CD14-positive monocyte (primary cell): ENCODE data around the gene PSMB1. TPM values are rescaled to one million over a fixed set of nuclear protein-coding genes. Genes with fewer than 3 reads are reported as not detected.
A peak's percentile ranks its signal among the peaks of the same experiment; 100 is the strongest.

Source experiments
- DNase-seq, 3 donors: peaks; one replicate each; pipeline ENCODE4 v3.0.0-alpha.2; 2011 to 2022
- H2AFZ ChIP-seq: 2 replicates; pipeline ENCODE4 v1.6.0; 2012; ENCODE audit warnings: mild to moderate bottlenecking, low read depth, low read length, inconsistent platforms; ENCODE audit not compliant: insufficient read depth, poor library complexity, severe bottlenecking
- H3K27ac ChIP-seq, 2 donors: 1 replicate in 1 of 2; 2 replicates in 1 of 2; pipeline ENCODE4 v1.5.1; 2012 to 2013; ENCODE audit warnings: low read length in 2 of 2, control low read depth in 1 of 2, inconsistent platforms in 1 of 2, low read depth in 1 of 2, mild to moderate bottlenecking in 1 of 2
- H3K27me3 ChIP-seq, 2 donors: one replicate each; pipeline versions ENCODE4 v1.6.0 to v1.6.1; 2011 to 2013; ENCODE audit warnings: low read length in 2 of 2; ENCODE audit not compliant: control insufficient read depth in 2 of 2, insufficient read depth in 2 of 2
- H3K36me3 ChIP-seq, 2 donors: replicated peaks in 1 of 2; 1 replicate in 1 of 2; 2 replicates in 1 of 2; pipeline versions ENCODE4 v1.5.1 to v1.6.1; 2012 to 2013; ENCODE audit warnings: low read length in 2 of 2, control low read depth in 1 of 2, inconsistent platforms in 1 of 2, mild to moderate bottlenecking in 1 of 2; ENCODE audit not compliant: insufficient read depth in 2 of 2, control insufficient read depth in 1 of 2
- H3K4me1 ChIP-seq, 2 donors: 1 replicate in 1 of 2; 2 replicates in 1 of 2; pipeline versions ENCODE4 v1.5.1 to v1.6.1; 2012 to 2013; ENCODE audit warnings: low read length in 2 of 2, control low read depth in 1 of 2, inconsistent platforms in 1 of 2, mild to moderate bottlenecking in 1 of 2, moderate library complexity in 1 of 2; ENCODE audit not compliant: insufficient read depth in 2 of 2, control insufficient read depth in 1 of 2
- H3K4me2 ChIP-seq: replicated peaks from 2 replicates; pipeline ENCODE3; 2012; ENCODE audit warnings: low read length, moderate library complexity, mild to moderate bottlenecking; ENCODE audit not compliant: poor library complexity, severe bottlenecking; ENCODE audit errors: extremely low read depth
- H3K4me3 ChIP-seq, 3 experiments: fragments of 200-600 bp in 1 of 3; sonication (generic) in 1 of 3; replicated peaks in 1 of 3; 1 replicate in 2 of 3; 2 replicates in 1 of 3; pipeline ENCODE4 v1.5.1; 2011 to 2013; ENCODE audit warnings: low read length in 3 of 3, mild to moderate bottlenecking in 3 of 3, control low read depth in 2 of 3, low read depth in 2 of 3, inconsistent platforms in 1 of 3, moderate library complexity in 1 of 3
- H3K79me2 ChIP-seq: 2 replicates; pipeline ENCODE4 v1.6.0; 2012; ENCODE audit warnings: mild to moderate bottlenecking, control low read depth, inconsistent platforms, low read length, moderate library complexity; ENCODE audit not compliant: insufficient read depth
- H3K9ac ChIP-seq: 2 replicates; pipeline ENCODE4 v1.6.0; 2017; ENCODE audit warnings: low read length, mild to moderate bottlenecking; ENCODE audit not compliant: insufficient read depth, poor library complexity, severe bottlenecking
- H3K9me3 ChIP-seq, 2 donors: replicated peaks in 1 of 2; 1 replicate in 1 of 2; 2 replicates in 1 of 2; pipeline versions ENCODE4 v1.5.1 to v1.6.1; 2012 to 2013; ENCODE audit warnings: low read length in 2 of 2, control low read depth in 1 of 2; ENCODE audit not compliant: control insufficient read depth in 1 of 2, insufficient read depth in 1 of 2
- H4K20me1 ChIP-seq: 2 replicates; pipeline ENCODE4 v1.6.0; 2012; ENCODE audit warnings: mild to moderate bottlenecking, low read length, control low read depth, moderate library complexity; ENCODE audit not compliant: insufficient read depth
- H3K27ac Mint-ChIP-seq, 7 donors: one replicate each; pipeline ENCODE4 v1.8.0; 2020; ENCODE audit warnings: mild to moderate bottlenecking in 7 of 7, mixed read lengths in 7 of 7, moderate library complexity in 6 of 7, inconsistent platforms in 2 of 7
- H3K27me3 Mint-ChIP-seq, 3 donors: one replicate each; pipeline ENCODE4 v1.8.0; 2021 to 2022; ENCODE audit warnings: low read depth in 3 of 3, mild to moderate bottlenecking in 3 of 3, mixed read lengths in 3 of 3, moderate library complexity in 3 of 3, inconsistent platforms in 1 of 3
- H3K36me3 Mint-ChIP-seq, 2 donors: one replicate each; pipeline ENCODE4 v1.8.0; 2020; ENCODE audit warnings: mixed read lengths in 2 of 2, inconsistent platforms in 1 of 2, mild to moderate bottlenecking in 1 of 2
- H3K4me1 Mint-ChIP-seq: one replicate; pipeline ENCODE4 v1.8.0; 2020; ENCODE audit warnings: mild to moderate bottlenecking, mixed read lengths
- H3K4me3 Mint-ChIP-seq, 2 donors: one replicate each; pipeline ENCODE4 v1.8.0; 2020; ENCODE audit warnings: mild to moderate bottlenecking in 2 of 2, mixed read lengths in 2 of 2, moderate library complexity in 1 of 2
- H3K9me3 Mint-ChIP-seq, 7 donors: one replicate each; pipeline ENCODE4 v1.8.0; 2020 to 2022; ENCODE audit warnings: mixed read lengths in 7 of 7, mild to moderate bottlenecking in 6 of 7, moderate library complexity in 6 of 7, inconsistent platforms in 2 of 7
- WGBS: methylation state at CpG from one replicate; pipeline ENCODE4 v1.1.5; 2013; ENCODE audit warnings: missing lambda C conversion rate; ENCODE audit not compliant: insufficient coverage; 5-methylcytosine and 5-hydroxymethylcytosine counted together
- intact Hi-C, 2 donors: fragments of 100-400 bp; cut with micrococcal nuclease; formaldehyde crosslinking; loops; one replicate each; pipeline versions ENCODE4 v1.15.0 to v1.15.1; 2023
- polyA plus RNA-seq, 3 donors: library from polyadenylated mRNA; depleted of rRNA in 1 of 3; unstranded in 2 of 3; stranded (reverse) in 1 of 3; fragments of 300-500 nt in 2 of 3; fragments of >200 nt in 1 of 3; fragmentation: Illumina TruSeq in 2 of 3; gene quantifications; 1 replicate in 2 of 3; 2 replicates in 1 of 3; pipeline ENCODE4 v1.2.3, GENCODE V29; 2012 to 2021
- TF ChIP-seq, protein P1 (sequence below): fragments of 200-600 bp; IDR thresholded peaks from one replicate; pipeline ENCODE4 v1.8.0; 2022; ENCODE audit warnings: antibody characterized with exemption, mild to moderate bottlenecking

The PSMB1 gene
- polyA plus RNA-seq, 3 donors: 172 to 647 (median 558) TPM

DNA sequence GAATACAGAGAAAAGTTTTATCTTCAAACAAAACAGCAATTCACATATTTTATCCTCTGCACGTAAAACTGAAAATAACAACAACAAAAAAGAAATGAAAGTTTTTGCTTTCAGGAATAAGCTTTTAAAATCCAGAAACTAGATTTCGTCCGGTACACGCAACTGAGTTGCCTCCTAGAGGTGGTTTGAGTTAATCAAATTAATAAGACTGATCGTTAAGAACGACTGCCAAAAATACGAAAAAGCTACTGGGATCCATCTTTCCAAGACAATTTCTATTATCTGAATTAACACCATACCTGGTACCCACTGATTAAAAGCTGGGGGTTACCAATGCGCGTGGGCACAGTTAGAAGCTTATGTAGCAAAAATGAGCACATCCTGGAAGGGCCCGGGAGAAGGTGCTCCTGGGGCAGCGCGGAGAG is 30.7 kb upstream of the PSMB1 start:
- Histone ChIP-seq H3K4me1 (peaks cover 14 to 19% of the 10 kb centered on the region in 2 donors), H4K20me1 (no peaks in the 10 kb centered on the region), H3K27ac (peak overlapping the region; percentile 42 to 87), H3K36me3 (peaks cover 26 to 43% of the 10 kb centered on the region in 2 donors), H3K4me2 (peak overlapping the region; percentile 90), H3K27me3 (no peaks in the 10 kb centered on the region), H3K9me3 (no peaks in the 10 kb centered on the region), H3K9ac (peak overlapping the region; percentile 79), H2AFZ (peak overlapping the region; percentile 96), H3K79me2 (peaks cover 18% of the 10 kb centered on the region), H3K4me3 (peak overlapping the region; percentile 56 to 88 (median 82))
- Mint-ChIP-seq H3K27me3 (peaks cover 0 to 2% (median 2%) of the 10 kb centered on the region in 3 donors), H3K9me3 (no peaks in the 10 kb centered on the region), H3K4me3 (peak overlapping the region; percentile 85 to 92), H3K4me1 (peaks cover 15% of the 10 kb centered on the region), H3K36me3 (peaks cover 37 to 40% of the 10 kb centered on the region in 2 donors), H3K27ac (peak overlapping the region; percentile 79 to 92 (median 84))
- TF ChIP-seq, protein P1, sequence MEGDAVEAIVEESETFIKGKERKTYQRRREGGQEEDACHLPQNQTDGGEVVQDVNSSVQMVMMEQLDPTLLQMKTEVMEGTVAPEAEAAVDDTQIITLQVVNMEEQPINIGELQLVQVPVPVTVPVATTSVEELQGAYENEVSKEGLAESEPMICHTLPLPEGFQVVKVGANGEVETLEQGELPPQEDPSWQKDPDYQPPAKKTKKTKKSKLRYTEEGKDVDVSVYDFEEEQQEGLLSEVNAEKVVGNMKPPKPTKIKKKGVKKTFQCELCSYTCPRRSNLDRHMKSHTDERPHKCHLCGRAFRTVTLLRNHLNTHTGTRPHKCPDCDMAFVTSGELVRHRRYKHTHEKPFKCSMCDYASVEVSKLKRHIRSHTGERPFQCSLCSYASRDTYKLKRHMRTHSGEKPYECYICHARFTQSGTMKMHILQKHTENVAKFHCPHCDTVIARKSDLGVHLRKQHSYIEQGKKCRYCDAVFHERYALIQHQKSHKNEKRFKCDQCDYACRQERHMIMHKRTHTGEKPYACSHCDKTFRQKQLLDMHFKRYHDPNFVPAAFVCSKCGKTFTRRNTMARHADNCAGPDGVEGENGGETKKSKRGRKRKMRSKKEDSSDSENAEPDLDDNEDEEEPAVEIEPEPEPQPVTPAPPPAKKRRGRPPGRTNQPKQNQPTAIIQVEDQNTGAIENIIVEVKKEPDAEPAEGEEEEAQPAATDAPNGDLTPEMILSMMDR: no peak
- intact Hi-C loops: no loop called here
- 0% methylated on average over 5 of the region's 12 CpGs for WGBS
- no peak for DNase-seq

- TF ChIP-seq, protein P1: no peak
- no peaks in the 10 kb centered on the region for H3K9me3 Mint-ChIP-seq
- Histone ChIP-seq H3K4me2 (no peak overlapping the region), H3K4me1 (peaks cover 7 to 8% of the 10 kb centered on the region in 2 donors), H3K9me3 (no peaks in the 10 kb centered on the region), H2AFZ (no peak overlapping the region), H3K9ac (no peak overlapping the region), H4K20me1 (peaks cover 4% of the 10 kb centered on the region), H3K79me2 (peaks cover 19% of the 10 kb centered on the region), H3K27ac (no peak overlapping the region), H3K27me3 (no peaks in the 10 kb centered on the region), H3K4me3 (no peak overlapping the region), H3K36me3 (peaks cover 65 to 91% of the 10 kb centered on the region in 2 donors)
- intact Hi-C loops: no loop called here
- no peak overlapping the region for H3K27ac Mint-ChIP-seq
- H3K4me3 Mint-ChIP-seq: no peak overlapping the region
- H3K27me3 Mint-ChIP-seq: no peaks in the 10 kb centered on the region
- H3K4me1 Mint-ChIP-seq: peaks cover 7% of the 10 kb centered on the region
- no peak for DNase-seq
- H3K36me3 Mint-ChIP-seq: peaks cover 67 to 74% of the 10 kb centered on the region in 2 donors
These were observed 25.8 kb upstream of the PSMB1 start for GRCh38 chr6:170578909-170579308.
